SJSA1 (cell line): Measurements from ENCODE around the gene C10orf67. TPM values are rescaled to one million over a fixed set of nuclear protein-coding genes. Genes with fewer than 3 reads are reported as not detected.
"Not testable (repeated sequence)": the region's sequence is repeated elsewhere in the genome, so short reads cannot be mapped to it uniquely, and the experiment has no call there.

Experiments used
- DNase-seq, 2 experiments: peaks; one replicate each; pipeline ENCODE4 v3.0.0-alpha.2; 2015 to 2020; ENCODE audit warnings: low spot score in 2 of 2, low read depth in 1 of 2
- H3K27ac ChIP-seq: fragments of 250-450 bp; sonication (Bioruptor Pico); 2 replicates; pipeline ENCODE4 v1.5.1; 2020; ENCODE audit warnings: mild to moderate bottlenecking, moderate library complexity
- H3K27me3 ChIP-seq: fragments of 250-450 bp; sonication (Bioruptor Pico); replicated peaks from 2 replicates; pipeline ENCODE4 v1.5.1; 2020; ENCODE audit warnings: mild to moderate bottlenecking, moderate library complexity
- H3K36me3 ChIP-seq: fragments of 250-450 bp; sonication (Bioruptor Pico); 2 replicates; pipeline ENCODE4 v1.5.1; 2020; ENCODE audit warnings: mild to moderate bottlenecking
- H3K4me1 ChIP-seq: fragments of 250-450 bp; sonication (Bioruptor Pico); replicated peaks from 2 replicates; pipeline ENCODE4 v1.6.1; 2021; ENCODE audit warnings: mild to moderate bottlenecking
- H3K4me3 ChIP-seq: fragments of 250-450 bp; sonication (Bioruptor Pico); 2 replicates; pipeline ENCODE4 v1.5.1; 2020; ENCODE audit warnings: mild to moderate bottlenecking
- H3K9me3 ChIP-seq: fragments of 250-450 bp; sonication (Bioruptor Pico); replicated peaks from 2 replicates; pipeline ENCODE4 v1.5.1; 2020; ENCODE audit warnings: mild to moderate bottlenecking
- total RNA-seq: library from RNA; depleted of rRNA; stranded (reverse); fragments of >200 nt; shearing (Covaris generic); gene quantifications from 2 replicates; pipeline ENCODE4 v1.2.3, GENCODE V29; 2014

C10orf67 gene
- total RNA-seq, 1 experiment from 2014 or later, result not detected

DNA sequence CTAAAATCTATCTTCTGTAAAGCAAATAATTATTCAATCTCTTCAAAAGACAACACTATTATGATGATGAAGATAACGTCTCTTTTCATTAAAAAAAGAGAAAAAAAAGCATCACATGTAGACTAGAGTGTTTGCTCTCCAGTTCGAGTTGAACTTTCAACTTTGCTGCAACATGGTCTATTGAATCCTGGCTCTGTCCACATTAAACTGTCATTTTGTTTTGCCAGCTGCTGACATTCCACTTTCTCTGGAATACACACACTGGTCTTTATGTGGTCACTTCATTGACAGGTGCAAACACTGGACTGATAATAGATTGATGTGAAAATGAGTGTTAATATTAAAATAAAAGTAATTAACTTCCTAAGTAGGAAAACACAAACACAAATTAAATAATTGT is 90.8 kb downstream of the C10orf67 start:
- H3K27me3 ChIP-seq, result no peaks in the 10 kb centered on the region
- H3K27ac ChIP-seq, result no peak overlapping the region
- H3K36me3 ChIP-seq, result no peaks in the 10 kb centered on the region
- no peaks in the 10 kb centered on the region for H3K9me3 ChIP-seq
- no peak for DNase-seq
- H3K4me1 ChIP-seq, result no peaks in the 10 kb centered on the region
- H3K4me3 ChIP-seq, result no peak overlapping the region

DNA sequence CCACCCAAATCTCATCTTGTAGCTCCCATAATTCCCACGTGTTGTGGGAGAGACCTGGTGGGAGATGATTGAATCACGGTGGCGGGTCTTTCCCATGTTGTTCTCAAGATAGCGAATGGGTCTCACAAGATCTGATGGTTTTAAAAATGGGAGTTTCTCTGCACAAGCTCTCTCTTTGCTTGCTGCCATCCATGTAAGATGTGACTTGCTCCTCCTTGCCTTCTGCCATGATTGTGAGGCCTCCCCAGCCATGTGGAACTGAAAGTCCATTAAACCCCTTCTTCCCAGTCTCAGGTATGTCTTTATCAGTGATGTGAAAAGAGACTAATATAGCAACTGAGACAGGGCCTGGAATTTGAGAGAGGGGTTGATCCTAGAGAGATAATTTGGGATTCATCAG is 91.7 kb downstream of the C10orf67 start:
- H3K9me3 ChIP-seq, DNase-seq, H3K36me3 ChIP-seq, H3K4me3 ChIP-seq, H3K27me3 ChIP-seq, H3K27ac ChIP-seq, H3K4me1 ChIP-seq: not testable (repeated sequence)

DNA sequence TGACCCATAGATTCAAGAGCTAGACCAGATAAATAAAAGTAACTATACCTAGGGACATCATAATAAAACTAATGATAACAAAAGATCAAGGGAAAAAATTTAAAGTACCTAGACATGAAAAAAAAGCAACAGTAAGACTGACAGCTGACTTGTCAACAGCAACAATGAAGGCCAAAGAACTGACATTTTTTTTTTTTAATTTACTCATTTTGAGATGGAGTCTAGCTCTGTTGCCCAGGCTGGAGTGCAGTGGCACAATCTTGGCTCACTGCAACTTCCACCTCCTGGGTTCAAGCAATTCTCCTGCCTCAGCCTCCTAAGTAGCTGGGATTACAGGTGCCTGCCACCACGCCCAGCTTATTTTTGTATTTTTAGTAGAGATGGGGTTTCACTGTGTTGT is 102.8 kb downstream of the C10orf67 start:
- H3K9me3 ChIP-seq, H3K36me3 ChIP-seq, H3K4me3 ChIP-seq: not testable (repeated sequence)

DNA sequence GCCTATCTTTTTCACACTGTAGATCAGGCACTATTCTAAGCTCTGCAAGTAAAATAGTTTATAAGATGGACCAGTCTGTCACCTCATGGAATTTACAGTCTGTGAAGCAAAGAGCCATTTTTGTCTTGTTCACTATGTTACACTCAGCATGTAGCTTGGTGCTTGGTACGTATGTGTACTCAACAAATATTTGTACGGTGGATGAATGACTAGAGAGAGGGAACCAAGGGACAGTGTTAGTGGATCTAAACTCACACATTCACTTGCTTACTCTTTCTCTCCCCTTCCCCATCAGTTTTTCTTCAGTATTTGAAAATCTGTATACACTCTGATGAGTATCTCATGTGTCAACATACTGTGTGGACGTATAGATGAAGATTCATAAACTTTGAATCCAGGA is 106.6 kb downstream of the C10orf67 start:
- Histone ChIP-seq H3K4me3 (no peak overlapping the region), H3K27me3 (no peaks in the 10 kb centered on the region), H3K36me3 (no peaks in the 10 kb centered on the region), H3K27ac (no peak overlapping the region), H3K9me3 (no peaks in the 10 kb centered on the region), H3K4me1 (no peaks in the 10 kb centered on the region)
- DNase-seq, result no peak

More for the DNA sequence above, 102.8 kb downstream of the C10orf67 start:
- H3K27me3 ChIP-seq, H3K27ac ChIP-seq, H3K4me1 ChIP-seq, DNase-seq: not testable (repeated sequence)

DNA sequence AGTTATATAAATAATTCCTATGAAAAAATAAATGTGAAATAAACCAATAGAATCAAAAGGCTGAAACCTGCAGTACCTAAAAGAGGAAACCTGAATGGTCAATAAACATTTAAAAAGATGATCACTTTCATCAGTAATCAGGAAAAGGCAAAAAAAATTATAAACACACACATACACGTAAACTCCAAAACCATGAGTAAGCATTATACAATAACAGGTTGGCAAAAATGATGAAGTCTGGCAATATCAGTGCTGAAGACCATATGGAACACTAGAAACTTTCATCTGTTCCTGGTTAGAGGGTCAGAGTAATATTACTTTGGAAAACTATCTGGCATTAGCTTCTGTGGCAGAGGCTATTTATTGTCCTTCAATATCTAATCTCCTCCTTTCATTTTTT is 114.0 kb downstream of the C10orf67 start:
- Histone ChIP-seq H3K36me3 (no peaks in the 10 kb centered on the region), H3K27me3 (0 out of 2 replicates have a peak, but pooled peaks cover 3% of the 10 kb centered on the region), H3K4me1 (no peaks in the 10 kb centered on the region), H3K4me3 (no peak overlapping the region), H3K27ac (no peak overlapping the region), H3K9me3 (no peaks in the 10 kb centered on the region)
- no peak for DNase-seq

DNA sequence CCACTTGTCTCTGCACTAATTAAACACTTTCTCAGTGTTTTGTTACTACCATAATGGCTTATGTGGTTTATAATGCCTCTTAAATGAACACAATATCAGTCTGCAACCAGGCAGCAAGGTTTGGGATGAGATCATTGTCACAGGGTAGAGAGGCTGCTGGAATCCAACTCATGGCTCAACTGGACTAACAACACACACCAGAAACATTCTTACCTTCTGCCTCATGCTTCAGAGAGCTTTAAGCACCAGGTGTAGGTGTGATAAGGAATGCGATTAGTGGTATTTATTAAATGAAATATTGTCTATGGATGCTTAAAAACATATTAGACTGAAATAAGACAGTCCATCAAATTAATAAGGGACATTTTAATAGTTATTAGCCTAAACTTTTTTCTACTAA is 127.1 kb downstream of the C10orf67 start:
- Histone ChIP-seq H3K36me3 (no peaks in the 10 kb centered on the region), H3K27me3 (peaks cover 7% of the 10 kb centered on the region; the same call in 1 of the 2 replicates), H3K27ac (no peak overlapping the region), H3K4me1 (no peaks in the 10 kb centered on the region), H3K4me3 (no peak overlapping the region), H3K9me3 (no peaks in the 10 kb centered on the region)
- no peak for DNase-seq

DNA sequence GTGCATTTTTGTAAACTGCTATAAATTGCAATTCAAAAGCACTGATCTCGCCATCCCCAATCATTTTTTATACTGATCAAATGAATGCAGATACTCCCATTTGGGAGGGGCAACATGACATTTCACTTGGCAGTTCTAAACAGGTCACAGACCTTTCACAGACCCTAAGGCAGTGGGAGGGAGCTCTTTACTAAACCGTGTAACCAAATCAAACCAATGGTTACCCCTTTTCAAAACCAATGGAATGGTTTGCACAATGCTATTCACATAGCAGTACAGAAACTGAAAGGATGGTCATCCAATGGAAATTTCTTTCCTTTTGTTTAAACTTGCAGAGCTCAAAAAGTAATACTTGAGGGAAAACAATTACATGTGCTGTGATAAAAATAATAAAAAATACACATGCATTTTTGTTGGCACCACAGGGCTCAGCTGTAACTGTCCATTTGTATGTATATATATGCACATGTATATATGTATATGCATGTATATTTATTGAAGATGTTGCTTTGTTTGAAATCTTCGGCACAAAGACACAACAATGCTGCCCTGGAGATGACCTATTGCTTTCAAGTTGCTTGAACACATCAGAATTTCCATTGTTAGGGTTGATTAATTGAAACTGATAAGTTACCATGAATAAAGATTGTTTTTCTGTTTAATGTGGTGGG is 138.5 kb downstream of the C10orf67 start:
- Histone ChIP-seq H3K27ac (no peak overlapping the region), H3K4me1 (no peaks in the 10 kb centered on the region), H3K36me3 (no peaks in the 10 kb centered on the region), H3K9me3 (no peaks in the 10 kb centered on the region), H3K4me3 (no peak overlapping the region), H3K27me3 (peaks cover 42% of the 10 kb centered on the region)
- DNase-seq, result no peak

DNA sequence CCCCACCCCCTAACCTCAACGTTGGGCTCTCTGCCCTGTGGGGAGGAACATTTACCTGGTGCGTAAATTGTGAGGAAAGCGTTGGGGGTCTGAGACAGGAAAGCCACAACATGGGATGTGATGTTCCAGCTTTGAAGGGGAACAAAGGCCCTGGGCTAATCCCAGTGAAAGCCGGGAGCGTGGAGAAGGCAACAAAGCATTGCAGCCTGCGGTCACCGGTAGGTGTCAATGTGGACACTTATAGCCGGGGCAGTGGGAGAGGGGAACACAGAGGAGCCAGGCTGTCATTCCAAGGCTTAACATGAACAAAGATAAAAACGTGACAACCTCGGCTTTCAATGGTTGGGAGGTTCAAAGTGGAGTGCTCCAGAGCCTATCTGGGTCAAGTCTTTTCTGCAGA is 139.8 kb downstream of the C10orf67 start:
- Histone ChIP-seq H3K27ac (no peak overlapping the region), H3K4me3 (no peak overlapping the region), H3K4me1 (no peaks in the 10 kb centered on the region), H3K9me3 (no peaks in the 10 kb centered on the region), H3K36me3 (no peaks in the 10 kb centered on the region), H3K27me3 (peaks cover 54% of the 10 kb centered on the region)
- DNase-seq, result no peak

DNA sequence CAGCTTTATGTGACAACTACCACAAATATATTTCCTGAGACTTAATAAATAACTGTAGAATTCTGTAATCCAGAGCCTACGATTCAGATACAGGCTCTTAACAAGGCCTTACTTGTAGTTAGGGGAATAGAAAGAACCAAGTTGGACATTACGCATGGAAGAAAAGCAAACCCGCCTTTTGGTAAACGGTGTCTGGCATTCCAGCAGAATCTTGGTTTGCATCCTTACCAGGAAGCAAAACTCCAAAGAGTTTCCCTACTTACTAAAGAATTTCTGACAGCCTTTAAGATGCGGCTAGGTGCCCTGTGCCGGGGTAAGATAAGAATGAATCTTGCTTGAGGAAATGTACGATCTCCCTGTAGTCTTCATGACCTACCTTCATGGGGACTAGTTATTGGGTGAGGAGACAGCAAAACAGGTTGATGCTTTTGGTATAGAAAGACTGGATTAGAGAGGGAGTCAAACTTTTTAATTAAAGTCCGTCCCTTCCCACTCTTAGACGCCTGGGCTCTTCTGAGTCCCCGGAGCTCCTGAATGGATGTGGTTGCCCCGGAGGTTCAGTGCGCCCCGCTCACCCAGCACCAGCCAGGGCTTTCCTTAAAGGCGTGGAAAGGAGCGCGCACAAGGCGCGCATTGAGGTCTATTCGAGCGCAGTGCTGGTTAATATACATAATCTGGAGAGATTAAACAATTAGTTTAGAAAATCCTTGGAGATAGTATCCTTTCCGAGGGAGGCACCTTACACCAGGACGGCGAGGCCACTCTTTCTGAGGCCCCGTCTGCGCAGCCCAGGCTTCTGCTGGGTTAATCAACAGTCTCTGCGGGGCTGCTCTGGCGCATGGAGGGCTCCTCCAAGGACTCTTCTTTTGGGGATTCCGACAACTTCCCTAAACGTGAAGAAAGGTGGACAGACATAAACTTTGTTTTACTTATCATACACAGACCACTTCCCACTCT is 140.9 kb downstream of the C10orf67 start:
- Histone ChIP-seq H3K9me3 (no peaks in the 10 kb centered on the region), H3K27me3 (peaks cover 65% of the 10 kb centered on the region), H3K4me1 (no peaks in the 10 kb centered on the region), H3K36me3 (no peaks in the 10 kb centered on the region), H3K4me3 (no peak overlapping the region), H3K27ac (no peak overlapping the region)
- DNase-seq, result no peak

DNA sequence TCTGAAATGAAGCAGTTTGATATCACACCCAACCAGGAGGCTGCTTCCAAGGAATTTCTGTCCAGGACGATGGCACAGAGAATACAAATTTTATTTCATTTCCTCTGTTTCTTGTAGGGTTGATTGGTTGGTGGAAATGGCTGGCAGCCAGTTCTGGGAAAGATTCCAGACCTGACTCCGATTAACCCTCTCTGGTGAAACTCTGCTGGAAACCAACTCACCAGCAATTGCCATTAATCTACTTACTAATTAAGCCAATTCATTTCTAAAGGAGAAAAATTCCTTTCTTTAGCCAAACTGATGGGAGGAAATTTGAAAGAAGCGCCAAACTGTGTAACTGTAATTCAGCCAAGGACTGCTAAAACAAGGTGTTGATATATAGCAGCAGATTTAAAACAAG is 141.8 kb downstream of the C10orf67 start:
- no peaks in the 10 kb centered on the region for H3K36me3 ChIP-seq
- no peak overlapping the region for H3K4me3 ChIP-seq
- DNase-seq, result no peak
- no peaks in the 10 kb centered on the region for H3K4me1 ChIP-seq
- H3K27me3 ChIP-seq, result peaks cover 67% of the 10 kb centered on the region
- H3K9me3 ChIP-seq, result no peaks in the 10 kb centered on the region
- no peak overlapping the region for H3K27ac ChIP-seq

DNA sequence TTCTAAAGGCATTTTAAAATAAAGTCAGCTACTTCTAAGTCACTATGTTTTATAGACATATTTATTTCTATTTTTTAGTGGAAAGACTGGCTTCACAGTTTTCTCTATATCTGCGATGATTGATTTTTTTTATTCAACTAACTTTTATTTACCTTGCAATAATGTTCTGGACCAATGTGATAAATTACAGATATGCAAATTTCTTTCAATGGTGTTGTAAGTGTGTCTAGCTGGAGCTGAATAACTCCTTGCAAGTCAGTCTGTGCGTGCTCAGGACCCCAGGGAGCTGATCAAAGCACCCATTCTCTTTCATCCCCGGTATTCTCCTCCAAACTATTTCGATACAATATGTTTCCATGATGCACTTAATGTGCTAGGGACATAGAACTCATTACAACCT is 142.8 kb downstream of the C10orf67 start:
- Histone ChIP-seq H3K36me3 (no peaks in the 10 kb centered on the region), H3K9me3 (no peaks in the 10 kb centered on the region), H3K27ac (no peak overlapping the region), H3K4me3 (no peak overlapping the region), H3K4me1 (no peaks in the 10 kb centered on the region), H3K27me3 (peaks cover 74% of the 10 kb centered on the region)
- no peak for DNase-seq

DNA sequence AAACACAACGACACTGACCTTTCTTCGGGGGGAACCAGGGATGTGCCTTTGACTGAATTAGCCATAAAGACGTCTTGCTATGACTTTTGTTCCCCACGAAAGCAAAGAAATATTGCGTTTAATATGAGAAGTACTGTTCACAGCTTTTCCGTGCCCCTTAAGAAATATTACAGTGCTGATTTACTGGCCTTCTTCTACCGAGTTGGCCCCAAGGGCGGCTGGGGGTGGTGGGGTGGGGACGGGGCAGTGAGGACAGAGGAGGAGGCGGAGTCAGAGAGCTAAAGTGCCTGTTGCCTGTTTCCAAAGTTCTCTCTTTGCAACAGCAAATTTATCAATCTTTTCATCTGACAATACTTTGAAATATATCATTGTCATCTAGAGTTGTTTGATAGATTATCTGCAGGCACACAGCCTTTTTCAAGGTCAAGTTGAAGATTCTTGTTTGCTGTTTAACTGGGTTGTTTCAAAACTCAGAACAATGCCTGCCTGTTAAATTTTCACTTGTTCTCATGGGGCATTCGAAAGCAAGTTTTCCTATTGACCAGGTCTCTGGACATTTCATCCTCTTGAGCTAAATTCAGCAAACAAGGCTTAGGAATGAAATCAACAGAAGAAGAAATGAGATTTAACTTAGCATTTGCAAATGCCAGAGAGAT is 143.5 kb downstream of the C10orf67 start:
- Histone ChIP-seq H3K4me1 (no peaks in the 10 kb centered on the region), H3K27me3 (peaks cover 76% of the 10 kb centered on the region), H3K36me3 (no peaks in the 10 kb centered on the region), H3K9me3 (no peaks in the 10 kb centered on the region), H3K27ac (no peak overlapping the region), H3K4me3 (no peak overlapping the region)
- DNase-seq, result no peak

DNA sequence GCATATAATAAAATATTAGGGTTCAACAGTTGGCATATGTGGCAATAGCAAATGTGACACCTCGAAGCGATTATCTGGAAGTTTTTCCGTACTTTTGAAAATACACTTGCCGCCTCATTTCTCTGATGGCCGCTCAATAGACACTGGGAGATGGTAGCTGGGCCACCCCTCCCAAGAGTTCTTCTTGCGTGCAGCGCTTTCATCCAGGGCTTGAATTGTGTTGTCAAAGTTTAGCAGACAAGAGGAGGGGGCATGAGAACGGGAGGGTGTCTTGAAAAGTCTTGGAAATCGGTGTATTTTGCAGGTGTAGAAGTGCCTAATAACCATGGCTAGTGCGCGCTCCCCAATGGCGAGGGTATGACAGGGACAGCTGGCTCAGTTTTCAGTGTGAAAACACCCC is 144.0 kb downstream of the C10orf67 start:
- DNase-seq, result no peak
- H3K27ac ChIP-seq, result no peak overlapping the region
- H3K9me3 ChIP-seq, result no peaks in the 10 kb centered on the region
- H3K4me1 ChIP-seq, result no peaks in the 10 kb centered on the region
- H3K27me3 ChIP-seq, result peaks cover 81% of the 10 kb centered on the region
- H3K4me3 ChIP-seq, result no peak overlapping the region
- no peaks in the 10 kb centered on the region for H3K36me3 ChIP-seq
